ENCODE measurements around the gene CBR1. TPM values are rescaled to one million over a fixed set of nuclear protein-coding genes. Genes with fewer than 3 reads are reported as not detected.

Gene CBR1
- 13.5 and 14.4 TPM in 2 replicates for total RNA-seq
- total RNA-seq (2013) = 19.9 TPM
- polyA plus RNA-seq = 9.2 and 12.4 TPM in 2 replicates
- polyA minus RNA-seq = 34.0 and 38.7 TPM in 2 replicates

DNA sequence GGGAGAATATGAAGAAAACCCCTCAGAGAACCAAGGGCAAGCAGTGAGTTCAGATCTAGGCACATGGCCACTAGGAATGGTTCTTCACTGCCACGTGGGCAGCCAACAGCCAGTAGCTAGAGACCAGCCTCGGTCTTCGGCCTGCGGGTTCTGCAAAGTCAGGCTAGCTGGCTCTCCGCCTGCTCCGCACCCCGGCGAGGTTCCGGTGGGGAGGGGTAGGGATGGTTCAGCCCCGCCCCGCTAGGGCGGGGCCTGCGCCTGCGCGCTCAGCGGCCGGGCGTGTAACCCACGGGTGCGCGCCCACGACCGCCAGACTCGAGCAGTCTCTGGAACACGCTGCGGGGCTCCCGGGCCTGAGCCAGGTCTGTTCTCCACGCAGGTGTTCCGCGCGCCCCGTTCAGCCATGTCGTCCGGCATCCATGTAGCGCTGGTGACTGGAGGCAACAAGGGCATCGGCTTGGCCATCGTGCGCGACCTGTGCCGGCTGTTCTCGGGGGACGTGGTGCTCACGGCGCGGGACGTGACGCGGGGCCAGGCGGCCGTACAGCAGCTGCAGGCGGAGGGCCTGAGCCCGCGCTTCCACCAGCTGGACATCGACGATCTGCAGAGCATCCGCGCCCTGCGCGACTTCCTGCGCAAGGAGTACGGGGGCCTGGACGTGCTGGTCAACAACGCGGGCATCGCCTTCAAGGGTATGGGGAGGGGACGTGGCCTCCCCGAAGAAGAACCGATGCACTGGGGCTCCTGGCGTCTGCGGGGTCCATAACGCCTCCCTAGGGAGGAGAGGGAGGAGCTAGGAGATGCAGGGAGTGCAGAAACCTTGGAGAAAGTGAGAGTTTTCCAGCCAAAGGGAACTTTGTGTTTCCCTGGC lies at the start of gene CBR1:
Gene CBR1, plus strand, starts transcription at position 312 of the 871 bp plus-strand sequence. Its CDS starts 92 bp downstream, at position 404.
- CTCF ChIA-PET = interaction anchor here (0.7 to 2.0 kb wide), 6 partner anchors 10 to 47 kb away, joined by 3 to 7 read pairs (median 4); partner anchors contain the start of gene SETD4
- H3K9me3 Mint-ChIP-seq (ENCODE audit: insufficient read depth) = peaks cover 2% of the 10 kb centered on the region

More for the DNA sequence above, at the start of gene CBR1:
- Histone ChIP-seq H3K9me3 (ENCODE audit: control extremely low read depth in 1 of 3, control insufficient read depth in 2 of 3, insufficient read depth in 1 of 3, low read length in 2 of 3) (peaks cover 2 to 12% (median 11%) of the 10 kb centered on the region in 3 donors), H2AFZ (ENCODE audit: insufficient read depth, low read depth, low read length, poor library complexity, severe bottlenecking) (peak within 1 kb of the TSS; percentile 90), H4K20me1 (ENCODE audit: control insufficient read depth, insufficient read depth, low read length, poor library complexity, severe bottlenecking) (no peaks in the 10 kb centered on the region), H3K9ac (ENCODE audit: low read length) (peak within 1 kb of the TSS; percentile 70), H3K36me3 (replicated peaks in 1 of 2; ENCODE audit: control extremely low read depth in 1 of 2, control insufficient read depth in 1 of 2, extremely low read depth in 1 of 2, insufficient read depth in 2 of 2, low read length in 1 of 2) (peaks cover 0 to 16% of the 10 kb centered on the region in 2 experiments), H3K4me2 (replicated peaks; ENCODE audit: low read depth, low read length, poor library complexity, severe bottlenecking) (peak within 1 kb of the TSS; percentile 84), H3K4me3 (ENCODE audit: control extremely low read depth in 1 of 5, extremely low read depth in 1 of 5, insufficient read depth in 1 of 5, low read depth in 2 of 5, low read length in 4 of 5) (peak within 1 kb of the TSS; percentile 0 to 77 (median 71)), H3K4me1 (ENCODE audit: control insufficient read depth in 2 of 2, insufficient read depth in 2 of 2, low read length in 2 of 2) (peaks cover 11 to 20% of the 10 kb centered on the region in 2 donors), H3K27ac (ENCODE audit: low read length in 2 of 2) (peak within 1 kb of the TSS; percentile 45 to 51), H3K79me2 (ENCODE audit: control insufficient read depth, insufficient read depth, low read length) (no peaks in the 10 kb centered on the region), H3K27me3 (replicated peaks in 1 of 4; ENCODE audit: control extremely low read depth in 1 of 4, control insufficient read depth in 3 of 4, insufficient read depth in 4 of 4, low read length in 3 of 4) (no peaks in the 10 kb centered on the region)
- Mint-ChIP-seq H3K4me1 (peaks cover 31% of the 10 kb centered on the region), H3K27ac (peak within 1 kb of the TSS; percentile 87), H3K4me3 (peak within 1 kb of the TSS; percentile 94), H3K27me3 (no peaks in the 10 kb centered on the region)
- WGBS (ENCODE audit: insufficient coverage) = 2% methylated on average over 71 of the region's 71 CpGs
- intact Hi-C loops (cut with micrococcal nuclease) = loop anchor here (1.0 to 10.0 kb wide), 7 partner anchors 7 to 1995 kb away; partner anchors contain the start of genes DOP1B, DYRK1A, MRPS6 and SETD4
- peak; percentile 98 for ATAC-seq (ENCODE audit: low read depth)
- POLR2A ChIA-PET = interaction anchor here (0.5 to 2.8 kb wide), 4 partner anchors 9 to 35 kb away, joined by 3 to 28 read pairs (median 6); partner anchors contain the start of gene SETD4
- peak; percentile 91 for DNase-seq
- no peak for TF ChIP-seq EZH2 (IDR thresholded peaks at IDR 0.05; ENCODE audit: borderline replicate concordance, insufficient read depth, low read depth, low read length, poor library complexity, severe bottlenecking)
- TF ChIP-seq, protein P1, sequence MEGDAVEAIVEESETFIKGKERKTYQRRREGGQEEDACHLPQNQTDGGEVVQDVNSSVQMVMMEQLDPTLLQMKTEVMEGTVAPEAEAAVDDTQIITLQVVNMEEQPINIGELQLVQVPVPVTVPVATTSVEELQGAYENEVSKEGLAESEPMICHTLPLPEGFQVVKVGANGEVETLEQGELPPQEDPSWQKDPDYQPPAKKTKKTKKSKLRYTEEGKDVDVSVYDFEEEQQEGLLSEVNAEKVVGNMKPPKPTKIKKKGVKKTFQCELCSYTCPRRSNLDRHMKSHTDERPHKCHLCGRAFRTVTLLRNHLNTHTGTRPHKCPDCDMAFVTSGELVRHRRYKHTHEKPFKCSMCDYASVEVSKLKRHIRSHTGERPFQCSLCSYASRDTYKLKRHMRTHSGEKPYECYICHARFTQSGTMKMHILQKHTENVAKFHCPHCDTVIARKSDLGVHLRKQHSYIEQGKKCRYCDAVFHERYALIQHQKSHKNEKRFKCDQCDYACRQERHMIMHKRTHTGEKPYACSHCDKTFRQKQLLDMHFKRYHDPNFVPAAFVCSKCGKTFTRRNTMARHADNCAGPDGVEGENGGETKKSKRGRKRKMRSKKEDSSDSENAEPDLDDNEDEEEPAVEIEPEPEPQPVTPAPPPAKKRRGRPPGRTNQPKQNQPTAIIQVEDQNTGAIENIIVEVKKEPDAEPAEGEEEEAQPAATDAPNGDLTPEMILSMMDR (IDR thresholded peaks at IDR 0.05) = no peak

Data from B cell (primary cell).